WERI-Rb-1 (cell line): ENCODE results near the gene LRFN4.
"Not testable (repeated sequence)": the region's sequence is repeated elsewhere in the genome, so short reads cannot be mapped to it uniquely, and the experiment has no call there.

Experiments used
- DNase-seq: peaks from one replicate; pipeline ENCODE4 v3.0.0-alpha.2; 2020
- H3K27ac ChIP-seq: fragments of 250-450 bp; sonication (Bioruptor Pico); 2 replicates; pipeline ENCODE4 v1.5.1; 2020; ENCODE audit warnings: mild to moderate bottlenecking, moderate library complexity
- H3K27me3 ChIP-seq: fragments of 250-450 bp; sonication (Bioruptor Pico); 2 replicates; pipeline ENCODE4 v1.5.1; 2021; ENCODE audit warnings: mild to moderate bottlenecking, low read depth, moderate library complexity; ENCODE audit not compliant: insufficient read depth, severe bottlenecking
- H3K36me3 ChIP-seq: fragments of 250-450 bp; sonication (Bioruptor Pico); 2 replicates; pipeline ENCODE4 v1.5.1; 2020; ENCODE audit warnings: mild to moderate bottlenecking, moderate library complexity
- H3K4me3 ChIP-seq: 2 replicates; pipeline ENCODE4 v1.5.1; 2011; ENCODE audit warnings: low read depth, mild to moderate bottlenecking, control low read depth, low read length
- H3K9me3 ChIP-seq: fragments of 250-450 bp; sonication (Bioruptor Pico); 2 replicates; pipeline ENCODE4 v1.5.1; 2021; ENCODE audit warnings: mild to moderate bottlenecking, moderate library complexity; ENCODE audit not compliant: severe bottlenecking
- TF ChIP-seq, protein P1 (sequence below): IDR thresholded peaks from 2 replicates; pipeline ENCODE4 v1.5.1; 2011; ENCODE audit warnings: low read depth, mild to moderate bottlenecking, control low read depth, inconsistent platforms, low read length

The LRFN4 gene

DNA sequence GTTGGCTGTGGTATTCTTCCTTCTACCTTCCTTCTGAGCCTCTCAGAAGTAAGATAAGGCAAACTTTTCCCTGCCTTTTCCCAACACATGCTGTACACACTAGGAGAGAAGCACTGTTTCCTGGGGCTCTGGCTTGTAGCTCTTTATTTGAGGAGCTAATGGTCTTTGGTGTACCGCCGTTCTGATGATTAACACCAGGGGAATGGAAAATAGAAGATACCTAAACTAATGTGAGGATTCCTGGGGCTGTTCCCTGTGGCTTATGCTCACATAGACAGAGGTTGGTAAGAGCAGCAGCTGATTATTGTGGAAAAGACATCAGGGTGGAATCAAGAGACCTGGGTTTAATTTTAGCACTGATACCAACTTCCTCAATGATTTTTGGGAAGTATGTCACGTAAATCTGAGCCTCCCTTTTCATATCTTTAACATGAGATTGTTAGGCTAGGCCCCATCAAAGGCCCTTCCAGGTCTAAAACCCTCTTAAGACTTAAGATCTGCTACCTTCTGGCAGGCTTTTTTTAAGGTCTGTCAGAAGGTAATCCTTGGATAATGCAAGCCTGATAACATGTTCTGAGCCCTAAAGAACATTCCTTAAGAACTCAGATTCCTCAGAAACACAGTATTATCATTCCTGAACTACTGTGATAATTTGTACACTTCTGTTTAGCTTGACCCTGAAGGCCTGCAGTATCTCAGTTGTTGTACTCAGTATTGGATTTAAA is 38.5 kb upstream of the LRFN4 start:
- no peaks in the 10 kb centered on the region for H3K36me3 ChIP-seq
- no peaks in the 10 kb centered on the region for H3K27me3 ChIP-seq
- H3K4me3 ChIP-seq: no peak overlapping the region
- H3K9me3 ChIP-seq: no peaks in the 10 kb centered on the region
- no peak for DNase-seq
- TF ChIP-seq, protein P1, sequence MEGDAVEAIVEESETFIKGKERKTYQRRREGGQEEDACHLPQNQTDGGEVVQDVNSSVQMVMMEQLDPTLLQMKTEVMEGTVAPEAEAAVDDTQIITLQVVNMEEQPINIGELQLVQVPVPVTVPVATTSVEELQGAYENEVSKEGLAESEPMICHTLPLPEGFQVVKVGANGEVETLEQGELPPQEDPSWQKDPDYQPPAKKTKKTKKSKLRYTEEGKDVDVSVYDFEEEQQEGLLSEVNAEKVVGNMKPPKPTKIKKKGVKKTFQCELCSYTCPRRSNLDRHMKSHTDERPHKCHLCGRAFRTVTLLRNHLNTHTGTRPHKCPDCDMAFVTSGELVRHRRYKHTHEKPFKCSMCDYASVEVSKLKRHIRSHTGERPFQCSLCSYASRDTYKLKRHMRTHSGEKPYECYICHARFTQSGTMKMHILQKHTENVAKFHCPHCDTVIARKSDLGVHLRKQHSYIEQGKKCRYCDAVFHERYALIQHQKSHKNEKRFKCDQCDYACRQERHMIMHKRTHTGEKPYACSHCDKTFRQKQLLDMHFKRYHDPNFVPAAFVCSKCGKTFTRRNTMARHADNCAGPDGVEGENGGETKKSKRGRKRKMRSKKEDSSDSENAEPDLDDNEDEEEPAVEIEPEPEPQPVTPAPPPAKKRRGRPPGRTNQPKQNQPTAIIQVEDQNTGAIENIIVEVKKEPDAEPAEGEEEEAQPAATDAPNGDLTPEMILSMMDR: no peak
- no peak overlapping the region for H3K27ac ChIP-seq

DNA sequence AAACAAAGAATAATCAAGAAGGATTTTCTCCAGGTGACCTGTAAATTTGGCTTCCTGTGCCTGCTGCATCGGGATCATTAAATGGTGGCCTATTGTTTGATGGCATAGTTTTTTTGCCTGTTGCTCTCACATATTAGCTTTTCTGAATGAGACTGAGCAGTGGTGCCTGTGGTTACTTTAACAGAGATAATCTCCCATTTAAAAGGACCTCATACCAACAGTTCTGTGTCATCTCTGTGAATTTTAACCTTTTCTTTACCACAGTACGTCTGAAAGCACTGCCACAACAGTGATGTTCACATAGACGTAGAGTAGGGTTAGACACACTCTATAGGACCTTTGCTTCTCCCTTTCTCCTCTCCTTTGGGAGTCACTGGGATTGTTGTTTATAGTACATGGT is 36.5 kb upstream of the LRFN4 start:
- TF ChIP-seq, protein P1: no peak
- no peak overlapping the region for H3K4me3 ChIP-seq
- H3K27me3 ChIP-seq: no peaks in the 10 kb centered on the region
- no peak overlapping the region for H3K27ac ChIP-seq
- no peak for DNase-seq
- H3K9me3 ChIP-seq: no peaks in the 10 kb centered on the region
- no peaks in the 10 kb centered on the region for H3K36me3 ChIP-seq

DNA sequence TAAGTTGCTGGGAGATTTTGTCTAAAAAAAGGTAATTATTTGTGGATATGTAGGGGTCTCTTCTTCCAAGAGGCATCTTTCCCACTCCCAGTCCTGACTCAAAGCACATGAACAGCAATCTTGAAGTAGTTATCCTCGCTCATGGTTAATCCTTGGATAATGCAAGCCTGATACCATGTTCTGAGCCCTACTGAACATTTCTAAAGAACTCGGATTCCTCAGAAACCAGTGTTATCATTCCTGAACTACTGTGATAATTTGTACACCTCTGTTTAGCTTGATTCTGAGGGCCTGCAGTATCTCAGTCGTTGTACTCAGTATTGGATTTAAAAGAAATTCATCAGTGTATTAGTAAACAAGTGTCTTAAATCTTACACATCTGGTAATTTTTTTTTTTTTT is 36.0 kb upstream of the LRFN4 start:
- no peaks in the 10 kb centered on the region for H3K9me3 ChIP-seq
- no peaks in the 10 kb centered on the region for H3K27me3 ChIP-seq
- H3K4me3 ChIP-seq: no peak overlapping the region
- H3K36me3 ChIP-seq: no peaks in the 10 kb centered on the region
- no peak overlapping the region for H3K27ac ChIP-seq
- no peak for DNase-seq
- TF ChIP-seq, protein P1: no peak

DNA sequence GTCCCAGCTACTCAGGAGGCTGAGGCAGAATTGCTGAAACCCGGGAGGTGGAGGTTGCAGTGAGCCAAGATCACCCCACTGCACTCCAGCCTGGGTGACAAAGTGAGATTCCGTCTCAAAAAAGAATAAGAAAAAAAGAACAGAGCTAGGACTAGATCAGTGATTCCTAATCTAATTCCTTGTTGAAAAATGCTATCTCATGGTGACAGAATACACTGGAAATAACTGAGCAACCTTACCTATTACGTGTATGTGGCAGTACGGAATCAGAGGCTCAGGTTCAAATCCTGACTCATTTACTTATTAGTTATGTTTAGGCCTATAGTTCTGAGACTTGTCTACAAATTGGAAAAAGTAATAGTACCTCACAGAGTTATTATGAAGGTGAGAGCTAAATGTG is 33.2 kb upstream of the LRFN4 start:
- no peak overlapping the region for H3K4me3 ChIP-seq
- peaks cover 4% of the 10 kb centered on the region; the same call in 1 of the 2 replicates for H3K36me3 ChIP-seq
- H3K27me3 ChIP-seq: no peaks in the 10 kb centered on the region
- H3K27ac ChIP-seq: no peak overlapping the region
- TF ChIP-seq, protein P1: no peak
- DNase-seq: no peak
- H3K9me3 ChIP-seq: no peaks in the 10 kb centered on the region

DNA sequence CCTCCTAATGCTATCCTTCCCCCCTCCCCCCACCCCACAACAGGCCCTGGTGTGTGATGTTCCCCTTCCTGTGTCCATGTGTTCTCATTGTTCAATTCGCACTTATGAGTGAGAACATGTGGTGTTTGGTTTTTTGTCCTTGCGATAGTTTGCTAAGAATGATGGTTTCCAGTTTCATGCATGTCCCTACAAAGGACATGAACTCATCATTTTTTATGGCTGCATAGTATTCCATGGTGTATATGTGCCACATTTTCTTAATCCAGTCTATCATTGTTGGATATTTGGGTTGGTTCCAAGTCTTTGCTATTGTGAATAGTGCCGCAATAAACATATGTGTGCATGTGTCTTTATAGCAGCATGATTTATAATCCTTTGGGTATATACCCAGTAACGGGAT is 32.3 kb upstream of the LRFN4 start:
- H3K27me3 ChIP-seq, H3K4me3 ChIP-seq, DNase-seq, H3K27ac ChIP-seq, H3K9me3 ChIP-seq, H3K36me3 ChIP-seq: not testable (repeated sequence)

DNA sequence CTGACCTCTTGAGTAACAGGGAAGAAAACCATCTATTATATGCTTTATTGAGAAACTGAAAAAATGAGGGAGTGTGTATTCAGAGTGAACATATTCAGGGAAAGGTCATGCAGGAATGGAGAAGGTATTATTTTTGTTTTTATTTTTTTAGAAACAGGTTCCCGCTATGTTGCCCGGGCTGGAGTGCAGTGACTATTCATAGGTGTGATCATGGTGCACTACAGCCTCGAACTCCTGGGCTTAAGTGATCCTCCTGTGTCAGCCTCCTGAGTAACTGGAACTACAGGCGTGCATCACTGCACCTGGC is 22.4 kb upstream of the LRFN4 start:
- H3K27ac ChIP-seq: no peak overlapping the region
- no peak overlapping the region for H3K4me3 ChIP-seq
- H3K9me3 ChIP-seq: no peaks in the 10 kb centered on the region
- TF ChIP-seq, protein P1: no peak
- H3K27me3 ChIP-seq: no peaks in the 10 kb centered on the region
- DNase-seq: no peak
- 0 out of 2 replicates have a peak, but pooled peaks cover 2% of the 10 kb centered on the region for H3K36me3 ChIP-seq
